RWPE2 (cell line): ENCODE data around the gene LKAAEAR1.

Source experiments
- ATAC-seq: fragments of 200-7000 bp; cut with Tn5 transposase; 3 replicates; pipeline ENCODE4 v1.9.1; 2021; ENCODE audit warnings: low read depth
- DNase-seq: peaks from one replicate; pipeline ENCODE4 v3.0.0-alpha.2; 2020; ENCODE audit warnings: low spot score
- H3K27ac ChIP-seq: fragments of 450-650 bp; 2 replicates; pipeline ENCODE4 v1.5.1; 2017; ENCODE audit warnings: mild to moderate bottlenecking; ENCODE audit not compliant: poor library complexity, severe bottlenecking
- H3K27me3 ChIP-seq: fragments of 250-450 bp; sonication (Bioruptor Pico); 2 replicates; pipeline ENCODE4 v1.5.1; 2021; ENCODE audit warnings: mild to moderate bottlenecking, moderate library complexity; ENCODE audit not compliant: insufficient read depth, poor library complexity, severe bottlenecking
- H3K36me3 ChIP-seq: fragments of 250-450 bp; sonication (Bioruptor Pico); 2 replicates; pipeline ENCODE4 v1.5.1; 2020; ENCODE audit warnings: low read depth, mild to moderate bottlenecking, moderate library complexity
- H3K4me1 ChIP-seq: fragments of 250-450 bp; sonication (Bioruptor Pico); 2 replicates; pipeline ENCODE4 v1.5.1; 2021; ENCODE audit warnings: mild to moderate bottlenecking, moderate library complexity; ENCODE audit not compliant: insufficient read depth, poor library complexity, severe bottlenecking
- H3K4me3 ChIP-seq: fragments of 250-450 bp; sonication (Bioruptor Pico); 2 replicates; pipeline ENCODE4 v1.5.1; 2021; ENCODE audit warnings: mild to moderate bottlenecking, moderate library complexity; ENCODE audit not compliant: severe bottlenecking
- H3K9me3 ChIP-seq: fragments of 250-450 bp; sonication (Bioruptor Pico); 2 replicates; pipeline ENCODE4 v1.5.1; 2021; ENCODE audit warnings: mild to moderate bottlenecking, moderate library complexity; ENCODE audit not compliant: severe bottlenecking
- TF ChIP-seq, protein P1 (sequence below): fragments of 450-650 bp; IDR thresholded peaks from one replicate; pipeline ENCODE4 v1.5.1; 2017; ENCODE audit warnings: mild to moderate bottlenecking, moderate library complexity; ENCODE audit not compliant: poor library complexity, severe bottlenecking

LKAAEAR1 gene

GRCh38 chr20:64080813-64081623 lies 3.2 kb downstream of the LKAAEAR1 start:
- DNase-seq, result no peak
- H3K27ac ChIP-seq, result no peak overlapping the region
- H3K4me1 ChIP-seq, result peaks cover 10% of the 10 kb centered on the region
- H3K4me3 ChIP-seq, result no peak overlapping the region
- peaks cover 20% of the 10 kb centered on the region for H3K27me3 ChIP-seq
- no peaks in the 10 kb centered on the region for H3K36me3 ChIP-seq
- ATAC-seq, result no peak
- H3K9me3 ChIP-seq, result no peaks in the 10 kb centered on the region
- TF ChIP-seq, protein P1, sequence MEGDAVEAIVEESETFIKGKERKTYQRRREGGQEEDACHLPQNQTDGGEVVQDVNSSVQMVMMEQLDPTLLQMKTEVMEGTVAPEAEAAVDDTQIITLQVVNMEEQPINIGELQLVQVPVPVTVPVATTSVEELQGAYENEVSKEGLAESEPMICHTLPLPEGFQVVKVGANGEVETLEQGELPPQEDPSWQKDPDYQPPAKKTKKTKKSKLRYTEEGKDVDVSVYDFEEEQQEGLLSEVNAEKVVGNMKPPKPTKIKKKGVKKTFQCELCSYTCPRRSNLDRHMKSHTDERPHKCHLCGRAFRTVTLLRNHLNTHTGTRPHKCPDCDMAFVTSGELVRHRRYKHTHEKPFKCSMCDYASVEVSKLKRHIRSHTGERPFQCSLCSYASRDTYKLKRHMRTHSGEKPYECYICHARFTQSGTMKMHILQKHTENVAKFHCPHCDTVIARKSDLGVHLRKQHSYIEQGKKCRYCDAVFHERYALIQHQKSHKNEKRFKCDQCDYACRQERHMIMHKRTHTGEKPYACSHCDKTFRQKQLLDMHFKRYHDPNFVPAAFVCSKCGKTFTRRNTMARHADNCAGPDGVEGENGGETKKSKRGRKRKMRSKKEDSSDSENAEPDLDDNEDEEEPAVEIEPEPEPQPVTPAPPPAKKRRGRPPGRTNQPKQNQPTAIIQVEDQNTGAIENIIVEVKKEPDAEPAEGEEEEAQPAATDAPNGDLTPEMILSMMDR, result no peak

DNA sequence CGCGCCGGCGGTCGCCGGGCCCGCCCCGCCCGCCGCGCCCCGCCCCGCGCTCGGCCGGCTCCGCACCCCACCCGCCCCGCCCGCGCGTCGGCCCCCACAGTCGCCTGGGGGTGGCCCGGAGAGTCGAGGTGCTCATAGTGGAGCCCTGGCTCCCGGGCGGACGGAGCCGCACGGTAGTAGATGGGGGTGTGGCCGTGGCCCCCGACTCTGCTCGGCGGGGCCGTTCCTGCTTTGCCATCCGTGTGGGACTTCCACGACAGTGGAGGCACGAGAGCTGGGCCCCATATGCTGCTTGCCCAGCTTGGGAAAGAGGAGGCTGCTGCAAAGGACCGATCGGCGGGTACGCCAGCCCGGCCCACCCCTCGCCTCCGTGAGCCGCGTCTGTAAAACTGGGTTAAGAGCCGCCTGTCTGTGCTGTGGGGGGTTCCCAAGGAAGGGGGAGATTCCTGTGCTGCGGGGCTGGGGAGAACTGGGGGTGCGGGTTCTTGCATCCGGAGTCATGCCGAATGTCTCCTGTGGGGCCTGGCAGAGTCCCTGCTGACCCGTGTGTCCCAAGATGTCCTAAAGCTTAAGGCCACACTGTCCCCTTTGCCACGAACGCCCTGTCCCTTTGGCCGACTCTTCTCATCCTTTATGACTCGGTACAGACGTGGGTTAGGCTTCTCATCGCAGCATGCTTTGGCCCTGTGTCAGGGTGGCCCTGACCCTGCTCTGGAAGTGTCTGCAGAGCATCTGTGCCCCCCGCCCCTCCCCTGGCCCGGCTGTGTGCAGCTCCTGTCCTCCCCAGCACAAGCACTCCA lies 4.0 kb downstream of the LKAAEAR1 start, which contains the start of gene OPRL1:
Gene OPRL1 (plus strand): TSS at position 70 of the 800 bp plus-strand sequence. CDS start 12,639 bp downstream, outside the sequence.
- Histone ChIP-seq H3K27me3 (peaks cover 19% of the 10 kb centered on the region), H3K4me3 (peak within 1 kb of the TSS; percentile 85), H3K4me1 (peaks cover 10% of the 10 kb centered on the region), H3K36me3 (no peaks in the 10 kb centered on the region), H3K9me3 (no peaks in the 10 kb centered on the region), H3K27ac (peak within 1 kb of the TSS; percentile 38)
- ATAC-seq (peak; percentile 6), DNase-seq (no peak)
- TF ChIP-seq, protein P1, result no peak

GRCh38 chr20:64079273-64080012 lies 4.8 kb downstream of the LKAAEAR1 start, which contains the start of gene RGS19:
Gene RGS19, minus strand, starts transcription at chr20:64079518. Its CDS starts 2,632 bp downstream, at chr20:64076886.
- Histone ChIP-seq H3K27ac (peak within 1 kb of the TSS; percentile 38), H3K36me3 (no peaks in the 10 kb centered on the region), H3K27me3 (peaks cover 11% of the 10 kb centered on the region), H3K9me3 (no peaks in the 10 kb centered on the region), H3K4me1 (peaks cover 10% of the 10 kb centered on the region), H3K4me3 (peak within 1 kb of the TSS; percentile 85)
- ATAC-seq, result peak; percentile 47
- TF ChIP-seq, protein P1, result peak; percentile 6
- DNase-seq, result no peak

- Histone ChIP-seq H3K4me3 (peak overlapping the region; percentile 85), H3K36me3 (no peaks in the 10 kb centered on the region), H3K9me3 (no peaks in the 10 kb centered on the region), H3K27ac (peak overlapping the region; percentile 38), H3K4me1 (peaks cover 10% of the 10 kb centered on the region), H3K27me3 (peaks cover 6% of the 10 kb centered on the region)
- TF ChIP-seq, protein P1, result no peak
- ATAC-seq (no peak), DNase-seq (no peak)
Observed at GRCh38 chr20:64078934-64079272, 5.3 kb downstream of the LKAAEAR1 start.
